ENCODE results near the gene NEURL1B.

Gene NEURL1B

DNA sequence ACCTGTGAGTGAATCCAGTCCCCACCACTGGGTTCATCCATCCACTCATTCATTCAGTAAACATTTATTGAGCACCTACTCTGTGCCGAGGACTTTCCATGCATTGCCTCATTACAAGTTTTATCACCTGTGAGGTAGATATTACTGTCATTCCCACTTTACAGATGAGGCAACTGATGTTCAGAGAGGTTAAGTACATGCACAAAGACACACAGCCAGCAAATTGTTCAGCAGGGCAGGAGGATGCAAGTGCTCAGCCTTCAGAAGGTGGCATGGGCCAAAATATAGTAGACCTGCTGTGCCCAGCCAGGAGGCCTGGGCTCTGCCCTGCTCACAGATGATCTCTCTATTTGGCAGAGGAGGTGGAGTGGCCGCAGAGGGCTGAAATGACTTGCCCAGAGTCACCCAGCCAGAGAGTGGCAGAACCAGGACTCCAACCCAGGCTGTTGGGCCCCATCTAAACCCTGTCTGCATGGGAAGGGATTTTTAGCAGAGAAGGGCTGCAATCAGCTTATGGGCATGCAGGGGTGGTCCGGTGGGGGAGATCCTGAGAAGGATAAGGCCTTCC lies 7.6 kb upstream of the NEURL1B start:
- Mint-ChIP-seq H3K36me3 (ENCODE audit: low read depth) (no peaks in the 10 kb centered on the region), H3K27ac (no peak overlapping the region), H3K4me3 (no peak overlapping the region), H3K4me1 (peaks cover 9% of the 10 kb centered on the region), H3K9me3 (no peaks in the 10 kb centered on the region), H3K27me3 (ENCODE audit: low read depth) (peaks cover 41% of the 10 kb centered on the region)
- TF ChIP-seq, protein P1, sequence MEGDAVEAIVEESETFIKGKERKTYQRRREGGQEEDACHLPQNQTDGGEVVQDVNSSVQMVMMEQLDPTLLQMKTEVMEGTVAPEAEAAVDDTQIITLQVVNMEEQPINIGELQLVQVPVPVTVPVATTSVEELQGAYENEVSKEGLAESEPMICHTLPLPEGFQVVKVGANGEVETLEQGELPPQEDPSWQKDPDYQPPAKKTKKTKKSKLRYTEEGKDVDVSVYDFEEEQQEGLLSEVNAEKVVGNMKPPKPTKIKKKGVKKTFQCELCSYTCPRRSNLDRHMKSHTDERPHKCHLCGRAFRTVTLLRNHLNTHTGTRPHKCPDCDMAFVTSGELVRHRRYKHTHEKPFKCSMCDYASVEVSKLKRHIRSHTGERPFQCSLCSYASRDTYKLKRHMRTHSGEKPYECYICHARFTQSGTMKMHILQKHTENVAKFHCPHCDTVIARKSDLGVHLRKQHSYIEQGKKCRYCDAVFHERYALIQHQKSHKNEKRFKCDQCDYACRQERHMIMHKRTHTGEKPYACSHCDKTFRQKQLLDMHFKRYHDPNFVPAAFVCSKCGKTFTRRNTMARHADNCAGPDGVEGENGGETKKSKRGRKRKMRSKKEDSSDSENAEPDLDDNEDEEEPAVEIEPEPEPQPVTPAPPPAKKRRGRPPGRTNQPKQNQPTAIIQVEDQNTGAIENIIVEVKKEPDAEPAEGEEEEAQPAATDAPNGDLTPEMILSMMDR (IDR thresholded peaks at IDR 0.05; ENCODE audit: unreplicated experiment in 3 of 3), result no peak

DNA sequence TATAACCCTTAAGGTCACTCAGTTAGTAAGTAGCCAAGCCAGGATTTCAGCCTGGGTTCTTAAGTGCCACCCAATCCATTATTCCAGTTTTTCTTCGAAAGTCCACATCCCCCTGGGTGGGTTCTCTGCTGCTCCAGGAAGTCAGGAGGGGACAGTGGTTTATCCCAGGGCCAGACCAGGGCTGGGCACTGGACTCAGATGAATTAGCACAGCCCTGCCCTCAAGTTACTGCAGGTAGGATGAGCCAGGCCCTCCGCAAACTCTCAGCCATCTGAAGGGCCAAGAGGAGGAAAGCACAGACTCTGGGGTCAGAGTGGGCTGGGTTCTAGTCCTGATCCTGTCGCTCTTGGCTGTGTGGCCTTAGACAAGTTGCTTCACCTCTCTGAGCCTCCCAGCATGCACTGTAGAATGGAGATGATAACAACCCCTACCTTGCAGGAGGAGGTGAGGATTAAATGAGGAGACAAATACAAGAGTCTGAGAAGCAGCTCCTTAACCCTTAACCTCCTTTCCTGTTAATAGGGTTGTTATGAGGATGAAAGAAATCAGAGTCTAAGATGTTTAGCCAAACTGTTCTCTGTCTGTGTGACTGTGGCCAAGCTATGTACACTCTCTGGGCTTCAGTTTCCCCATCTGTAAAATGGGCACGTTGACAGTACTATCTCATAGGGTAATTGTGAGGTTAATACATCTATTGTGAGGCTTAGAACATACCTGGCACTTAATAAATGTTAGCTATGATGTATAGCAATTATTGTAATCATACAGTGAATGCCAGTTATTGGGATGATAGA lies 6.8 kb upstream of the NEURL1B start:
- no peaks in the 10 kb centered on the region for H3K36me3 Mint-ChIP-seq (ENCODE audit: low read depth)
- TF ChIP-seq, protein P1 (IDR thresholded peaks at IDR 0.05; ENCODE audit: unreplicated experiment in 3 of 3), result no peak
- H3K4me1 Mint-ChIP-seq, result peaks cover 9% of the 10 kb centered on the region
- H3K27me3 Mint-ChIP-seq (ENCODE audit: low read depth), result peaks cover 38% of the 10 kb centered on the region
- no peaks in the 10 kb centered on the region for H3K9me3 Mint-ChIP-seq
- H3K27ac Mint-ChIP-seq, result no peak overlapping the region
- H3K4me3 Mint-ChIP-seq, result no peak overlapping the region

DNA sequence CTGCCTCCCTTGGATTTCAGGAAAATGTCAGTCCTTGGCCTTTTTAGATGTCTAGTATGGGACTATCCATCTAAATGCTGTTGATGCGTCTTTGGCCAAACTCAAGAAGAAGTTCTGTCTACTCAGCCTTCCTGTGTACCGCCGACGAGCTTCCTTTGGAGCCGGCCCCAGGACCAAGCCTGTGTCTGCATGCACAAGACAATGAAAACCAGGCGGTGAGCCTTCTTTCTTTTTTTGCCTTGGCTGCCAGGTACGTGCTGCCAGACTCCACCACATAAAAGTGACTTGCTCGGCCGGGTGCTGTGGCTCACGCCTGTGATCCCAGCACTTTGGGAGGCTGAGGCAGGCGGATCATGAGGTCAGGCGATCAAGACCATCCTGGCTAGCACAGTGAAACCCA lies 6.0 kb upstream of the NEURL1B start:
- Mint-ChIP-seq H3K4me1 (peaks cover 8% of the 10 kb centered on the region), H3K4me3 (no peak overlapping the region), H3K27ac (no peak overlapping the region), H3K27me3 (ENCODE audit: low read depth) (peaks cover 42% of the 10 kb centered on the region), H3K9me3 (no peaks in the 10 kb centered on the region), H3K36me3 (ENCODE audit: low read depth) (no peaks in the 10 kb centered on the region)
- TF ChIP-seq, protein P1 (IDR thresholded peaks at IDR 0.05; ENCODE audit: unreplicated experiment in 3 of 3), result no peak

DNA sequence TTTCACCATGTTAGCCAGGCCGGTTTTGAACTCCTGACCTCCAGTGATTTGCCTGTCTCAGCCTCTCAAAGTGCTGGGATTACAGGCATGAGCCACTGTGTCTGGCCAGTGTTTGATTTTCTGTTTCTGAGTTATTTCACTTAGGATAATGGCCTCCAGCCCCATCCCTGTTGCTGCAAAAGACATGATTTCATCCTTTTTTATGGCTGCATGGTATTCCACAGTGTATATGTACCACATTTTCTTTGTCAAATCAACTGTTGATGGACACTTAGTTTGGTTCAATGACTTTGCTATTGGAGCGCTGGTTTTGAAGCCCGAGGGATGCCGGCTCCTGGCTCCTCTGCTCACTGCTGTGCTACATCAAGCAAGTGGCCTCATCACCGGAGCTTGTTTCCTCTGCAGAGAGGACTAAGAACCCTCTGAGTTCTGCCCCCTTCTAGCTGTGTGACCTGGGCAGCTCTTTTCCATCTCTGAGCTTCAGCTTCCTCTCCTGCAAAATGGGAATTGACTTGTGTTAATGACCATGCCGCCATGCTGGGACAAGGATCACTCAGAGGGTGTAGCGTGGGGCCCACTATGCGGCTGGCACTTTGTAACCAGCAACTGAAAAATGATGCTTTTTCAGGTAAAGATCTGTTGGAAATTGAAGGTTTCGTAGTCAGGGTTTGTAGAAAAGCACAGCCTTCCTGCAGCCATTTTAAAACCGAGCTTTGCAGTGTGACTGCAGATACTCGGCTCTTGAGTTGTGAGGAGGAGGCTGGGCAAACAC lies 4.6 kb upstream of the NEURL1B start:
- H3K4me3 Mint-ChIP-seq, result no peak overlapping the region
- TF ChIP-seq, protein P1 (IDR thresholded peaks at IDR 0.05; ENCODE audit: unreplicated experiment in 3 of 3), result no peak
- H3K9me3 Mint-ChIP-seq, result no peaks in the 10 kb centered on the region
- no peak overlapping the region for H3K27ac Mint-ChIP-seq
- no peaks in the 10 kb centered on the region for H3K36me3 Mint-ChIP-seq (ENCODE audit: low read depth)
- peaks cover 5% of the 10 kb centered on the region for H3K4me1 Mint-ChIP-seq
- H3K27me3 Mint-ChIP-seq (ENCODE audit: low read depth), result peaks cover 33% of the 10 kb centered on the region

DNA sequence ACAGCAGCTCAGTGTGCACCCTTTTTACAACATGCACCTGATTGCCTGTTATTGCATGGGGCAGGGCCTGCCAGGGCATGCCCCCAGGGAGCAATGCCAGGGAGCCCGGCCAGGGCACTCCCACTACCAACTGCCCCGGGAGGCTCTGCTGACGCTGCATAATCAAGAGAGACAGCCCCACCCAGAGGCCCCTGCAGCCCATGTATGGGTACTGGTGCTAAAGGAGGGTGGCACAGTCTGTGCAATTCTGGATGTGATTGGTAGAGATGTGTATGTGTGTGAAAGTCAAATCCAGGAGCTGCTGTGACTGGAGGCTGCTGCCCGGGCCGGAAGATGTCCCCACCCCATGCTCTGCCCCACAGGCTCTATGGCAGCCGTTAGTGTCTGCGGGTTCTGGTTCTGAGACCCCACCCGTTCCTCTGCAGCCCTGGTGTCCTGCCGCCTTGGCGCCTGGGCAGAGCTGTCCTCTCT lies 3.9 kb upstream of the NEURL1B start:
- Mint-ChIP-seq H3K4me1 (peaks cover 7% of the 10 kb centered on the region), H3K4me3 (no peak overlapping the region), H3K9me3 (no peaks in the 10 kb centered on the region), H3K27me3 (ENCODE audit: low read depth) (peaks cover 34% of the 10 kb centered on the region), H3K36me3 (ENCODE audit: low read depth) (no peaks in the 10 kb centered on the region), H3K27ac (no peak overlapping the region)
- TF ChIP-seq, protein P1 (IDR thresholded peaks at IDR 0.05; ENCODE audit: unreplicated experiment in 3 of 3), result no peak
